Mucosa of descending colon (tissue), 3 donors: ENCODE measurements around the gene SAPCD1. TPM values are rescaled to one million over a fixed set of nuclear protein-coding genes. Genes with fewer than 3 reads are reported as not detected.
A peak's percentile ranks its signal among the peaks of the same experiment; 100 is the strongest.
"Not testable (repeated sequence)": the region's sequence is repeated elsewhere in the genome, so short reads cannot be mapped to it uniquely, and the experiment has no call there.

ENCODE experiments used
- ATAC-seq: fragments of 200-7000 bp; cut with Tn5 transposase; one replicate; pipeline ENCODE4 v1.9.1; 2020; ENCODE audit warnings: mild to moderate bottlenecking, moderate library complexity
- DNase-seq, 3 donors: peaks; one replicate each; pipeline ENCODE4 v3.0.0-alpha.2; 2020
- H3K36me3 ChIP-seq: fragments of 200-600 bp; one replicate; pipeline ENCODE4 v1.8.0; 2021; ENCODE audit warnings: low read depth, mild to moderate bottlenecking
- H3K4me1 ChIP-seq: fragments of 200-600 bp; one replicate; pipeline ENCODE4 v1.8.0; 2021; ENCODE audit warnings: low read depth, mild to moderate bottlenecking
- H3K4me3 ChIP-seq: fragments of 200-600 bp; one replicate; pipeline ENCODE4 v1.8.0; 2021; ENCODE audit warnings: mild to moderate bottlenecking
- H3K9me3 ChIP-seq: fragments of 200-600 bp; one replicate; pipeline ENCODE4 v1.8.0; 2021; ENCODE audit warnings: mild to moderate bottlenecking
- CTCF ChIP-seq: fragments of 200-600 bp; IDR thresholded peaks from one replicate; pipeline ENCODE4 v1.8.0; 2022; ENCODE audit warnings: antibody characterized with exemption, mild to moderate bottlenecking
- intact Hi-C, 2 donors: fragments of 100-400 bp; cut with DNase I in 1 of 2; cut with micrococcal nuclease in 1 of 2; formaldehyde crosslinking; loops; one replicate each; pipeline versions ENCODE4 v1.11.0 to v1.11.1; 2022; cut with DNase I, micrococcal nuclease
- total RNA-seq, 3 donors: library from RNA; stranded (reverse); fragmentation: NEBNext Ultra II Directional in 2 of 3; extraction: Animal tissue kit (Norgen Biotek cat#: 25700) in 2 of 3; gene quantifications; one replicate each; pipeline versions ENCODE4 v1.2.1 to v1.2.4, GENCODE V29; 2021 to 2023
- donor health status: DM: no; HTN: no; CAD: no; lungs with moderate emphysema.
- donor health status: DM: no; HTN: no; CAD: no.
- donor health status: DM: no; HTN: yes; CAD: no.

The SAPCD1 gene
- total RNA-seq, 3 donors from 2014 or later = 2.5 to 9.6 (median 4.3) TPM

- peak; percentile 19 for TF ChIP-seq CTCF
- intact Hi-C loops = no loop called here
- Histone ChIP-seq H3K4me3 (peak within 1 kb of the TSS; percentile 23), H3K36me3 (no peaks in the 10 kb centered on the region), H3K9me3 (no peaks in the 10 kb centered on the region), H3K4me1 (peaks cover 8% of the 10 kb centered on the region)
- peak; percentile 100 for ATAC-seq
- peak; percentile 97 to 98 (median 98) for DNase-seq
Measured at GRCh38 chr6:31806470-31807272, 44.2 kb downstream of the SAPCD1 start, which contains the start of gene LSM2. Gene LSM2 (minus strand): TSS chr6:31806966. CDS start chr6:31806757, 209 bp downstream.

GRCh38 chr6:31808599-31808998, 46.1 kb downstream of the SAPCD1 start:
- ATAC-seq, intact Hi-C loops, H3K9me3 ChIP-seq, DNase-seq, H3K36me3 ChIP-seq, H3K4me3 ChIP-seq: not testable (repeated sequence)
- H3K4me1 ChIP-seq = peaks cover 13% of the 10 kb centered on the region

- DNase-seq (no peak), ATAC-seq (no peak)
- Histone ChIP-seq H3K4me1 (peaks cover 8% of the 10 kb centered on the region), H3K36me3 (no peaks in the 10 kb centered on the region), H3K4me3 (no peak overlapping the region), H3K9me3 (no peaks in the 10 kb centered on the region)
- intact Hi-C loops = no loop called here
- TF ChIP-seq CTCF = no peak
Measured at GRCh38 chr6:31811645-31812044, 49.2 kb downstream of the SAPCD1 start.

GRCh38 chr6:31813465-31813849, 51.0 kb downstream of the SAPCD1 start:
- intact Hi-C loops = no loop called here
- H3K4me3 ChIP-seq = no peak overlapping the region
- ATAC-seq (no peak), DNase-seq (peak in 1 of 3 donors; percentile 38)
- H3K4me1 ChIP-seq = peaks cover 15% of the 10 kb centered on the region
- no peaks in the 10 kb centered on the region for H3K9me3 ChIP-seq
- no peaks in the 10 kb centered on the region for H3K36me3 ChIP-seq
- TF ChIP-seq CTCF = no peak

Other genes starting within 250 kb of the SAPCD1 start
- not detected for gene MCCD1, start 233.7 kb upstream of the SAPCD1 start, total RNA-seq
- gene DDX39B, start 220.7 kb upstream of the SAPCD1 start, total RNA-seq = 100 to 1,000 TPM; 239 to 309 (median 295) TPM
- gene ATP6V1G2, start 216.0 kb upstream of the SAPCD1 start, total RNA-seq = 1 to 10 TPM in 2 of 3 donors, under 1 TPM in 1; 0.55 to 4.5 (median 1.2) TPM
- gene NFKBIL1, start 215.0 kb upstream of the SAPCD1 start, total RNA-seq = 10 to 100 TPM; 15.8 to 27.8 (median 18.3) TPM
- gene LTA, start 190.4 kb upstream of the SAPCD1 start, total RNA-seq = under 1 TPM in 2 of 3 donors, not detected in 1; 0.20 to 0.22 TPM
- gene TNF, start 187.1 kb upstream of the SAPCD1 start, total RNA-seq = 1 to 10 TPM in 2 of 3 donors, under 1 TPM in 1; 0.41 to 1.7 (median 1.1) TPM
- 1 to 10 TPM; 2.1 to 3.4 (median 2.2) TPM for gene LTB, start 180.2 kb upstream of the SAPCD1 start, total RNA-seq
- 10 to 100 TPM in 1 of 3 donors, 1 to 10 TPM in 2; 3.9 to 11.3 (median 6.6) TPM for gene LST1, start 176.4 kb upstream of the SAPCD1 start, total RNA-seq
- gene NCR3, start 169.7 kb upstream of the SAPCD1 start, total RNA-seq = under 1 TPM in 1 of 3 donors, not detected in 2; 0.46 TPM
- gene AIF1, start 147.4 kb upstream of the SAPCD1 start, total RNA-seq = 10 to 100 TPM in 2 of 3 donors, 1 to 10 TPM in 1; 6.1 to 28.4 (median 17.3) TPM
- gene PRRC2A, start 141.9 kb upstream of the SAPCD1 start, total RNA-seq = 100 to 1,000 TPM; 109 to 151 (median 120) TPM
- gene BAG6, start 110.0 kb upstream of the SAPCD1 start, total RNA-seq = 100 to 1,000 TPM; 282 to 298 (median 293) TPM
- 1 to 10 TPM; 2.2 to 2.7 (median 2.4) TPM for gene APOM, start 106.8 kb upstream of the SAPCD1 start, total RNA-seq
- gene C6orf47, start 101.9 kb upstream of the SAPCD1 start, total RNA-seq = 10 to 100 TPM; 28.5 to 33.0 (median 32.3) TPM
- gene GPANK1, start 97.7 kb upstream of the SAPCD1 start, total RNA-seq = 10 to 100 TPM; 13.4 to 17.7 (median 17.4) TPM
- 100 to 1,000 TPM; 125 to 147 (median 134) TPM for gene CSNK2B, start 96.6 kb upstream of the SAPCD1 start, total RNA-seq
- 10 to 100 TPM; 13.1 to 17.2 (median 15.5) TPM for gene LY6G5B, start 92.7 kb upstream of the SAPCD1 start, total RNA-seq
- gene LY6G5C, start 81.6 kb upstream of the SAPCD1 start, total RNA-seq = 1 to 10 TPM; 1.7 to 4.2 (median 2.1) TPM
- 10 to 100 TPM; 55.3 to 69.4 (median 68.4) TPM for gene ABHD16A, start 59.3 kb upstream of the SAPCD1 start, total RNA-seq
- gene LY6G6F, start 55.8 kb upstream of the SAPCD1 start, total RNA-seq = not detected
- gene LY6G6D, start 47.3 kb upstream of the SAPCD1 start, total RNA-seq = 1 to 10 TPM in 1 of 3 donors, under 1 TPM in 1, not detected in 1; 0.90 to 6.1 TPM
- under 1 TPM in 1 of 3 donors, not detected in 2; 0.32 TPM for gene LY6G6C, start 40.9 kb upstream of the SAPCD1 start, total RNA-seq
- gene MPIG6B, start 39.3 kb upstream of the SAPCD1 start, total RNA-seq = 1 to 10 TPM in 1 of 3 donors, under 1 TPM in 2; 0.48 to 1.4 (median 0.57) TPM
- 100 to 1,000 TPM in 1 of 3 donors, 10 to 100 TPM in 2; 56.1 to 152 (median 99.5) TPM for gene DDAH2, start 33.4 kb upstream of the SAPCD1 start, total RNA-seq
- 100 to 1,000 TPM; 269 to 555 (median 441) TPM for gene CLIC1, start 26.1 kb upstream of the SAPCD1 start, total RNA-seq
- 10 to 100 TPM; 14.1 to 29.9 (median 29.7) TPM for gene MSH5, start 22.7 kb upstream of the SAPCD1 start, total RNA-seq
- 1 to 10 TPM; 5.9 to 8.2 (median 6.9) TPM for gene VWA7, start 14.7 kb downstream of the SAPCD1 start, total RNA-seq
- gene VARS1, start 33.1 kb downstream of the SAPCD1 start, total RNA-seq = 10 to 100 TPM; 41.7 to 65.8 (median 45.0) TPM
- 10 to 100 TPM; 21.7 to 35.5 (median 33.8) TPM for gene LSM2, start 44.3 kb downstream of the SAPCD1 start, total RNA-seq
- 1 to 10 TPM; 1.2 to 3.4 (median 1.3) TPM for gene HSPA1L, start 52.6 kb downstream of the SAPCD1 start, total RNA-seq
- gene HSPA1A, start 52.9 kb downstream of the SAPCD1 start, total RNA-seq = 100 to 1,000 TPM in 2 of 3 donors, 10 to 100 TPM in 1; 73.6 to 274 (median 107) TPM
- gene HSPA1B, start 65.1 kb downstream of the SAPCD1 start, total RNA-seq = 100 to 1,000 TPM; 172 to 254 (median 200) TPM
- 10 to 100 TPM; 44.0 to 65.7 (median 45.0) TPM for gene NEU1, start 100.2 kb downstream of the SAPCD1 start, total RNA-seq
- gene SLC44A4, start 116.3 kb downstream of the SAPCD1 start, total RNA-seq = 100 to 1,000 TPM; 332 to 795 (median 740) TPM
- 10 to 100 TPM; 29.6 to 50.1 (median 36.4) TPM for gene EHMT2, start 135.0 kb downstream of the SAPCD1 start, total RNA-seq
- gene ZBTB12, start 139.4 kb downstream of the SAPCD1 start, total RNA-seq = 1 to 10 TPM; 2.3 to 6.2 (median 3.4) TPM
- 10 to 100 TPM in 2 of 3 donors, 1 to 10 TPM in 1; 5.5 to 33.7 (median 17.9) TPM for gene C2, start 165.1 kb downstream of the SAPCD1 start, total RNA-seq
- 100 to 1,000 TPM in 1 of 3 donors, 10 to 100 TPM in 2; 34.5 to 178 (median 40.4) TPM for gene CFB, start 183.4 kb downstream of the SAPCD1 start, total RNA-seq
- gene NELFE, start 196.3 kb downstream of the SAPCD1 start, total RNA-seq = 10 to 100 TPM; 44.9 to 52.4 (median 51.8) TPM
- 10 to 100 TPM; 58.6 to 87.2 (median 81.2) TPM for gene SKIC2, start 196.5 kb downstream of the SAPCD1 start, total RNA-seq
- 10 to 100 TPM; 12.4 to 18.1 (median 15.8) TPM for gene DXO, start 209.5 kb downstream of the SAPCD1 start, total RNA-seq
- gene C4A, start 219.4 kb downstream of the SAPCD1 start, total RNA-seq = 100 to 1,000 TPM in 1 of 3 donors, 10 to 100 TPM in 2; 10.2 to 203 (median 56.0) TPM